ENCODE measurements around the gene TVP23C.
"Not testable (repeated sequence)": the region's sequence is repeated elsewhere in the genome, so short reads cannot be mapped to it uniquely, and the experiment has no call there.

The TVP23C gene

GRCh38 chr17:15589544-15590536 lies 26.6 kb upstream of the TVP23C start:
- H3K4me1 ChIP-seq (ENCODE audit: control insufficient read depth in 1 of 2, insufficient read depth in 2 of 2, low read length in 2 of 2); H2BK12ac ChIP-seq (ENCODE audit: low read length); H3K27me3 ChIP-seq (ENCODE audit: insufficient read depth, low read length); H3K14ac ChIP-seq (ENCODE audit: low read length); H4K8ac ChIP-seq (ENCODE audit: low read depth, low read length); H3K4me2 ChIP-seq (ENCODE audit: low read length); H3K36me3 ChIP-seq (ENCODE audit: control insufficient read depth in 1 of 2, insufficient read depth in 2 of 2, low read length in 2 of 2); H3K79me2 ChIP-seq (ENCODE audit: control insufficient read depth, insufficient read depth, low read length, poor library complexity); H3K4me3 ChIP-seq (ENCODE audit: low read depth, low read length); H3K23ac ChIP-seq (ENCODE audit: low read length); H3K27ac ChIP-seq (ENCODE audit: low read depth, low read length); H2AFZ ChIP-seq (ENCODE audit: insufficient read depth, low read length, poor library complexity); H3K9ac ChIP-seq (ENCODE audit: low read length); H2BK5ac ChIP-seq (ENCODE audit: low read depth, low read length, poor library complexity); H3K79me1 ChIP-seq (ENCODE audit: low read length); H2BK120ac ChIP-seq (ENCODE audit: insufficient read depth, low read length, poor library complexity); H2AK5ac ChIP-seq (ENCODE audit: low read length); DNase-seq; H4K91ac ChIP-seq (ENCODE audit: low read depth, low read length); H3K18ac ChIP-seq (ENCODE audit: low read length); H4K12ac ChIP-seq (ENCODE audit: low read depth, low read length); H3K9me3 ChIP-seq (ENCODE audit: insufficient read depth, low read depth, low read length); H3K4ac ChIP-seq (ENCODE audit: low read depth, low read length): not testable (repeated sequence)
- no CpG with 5 or more reads among the region's 17 CpGs for WGBS (ENCODE audit: extremely low coverage, insufficient coverage, insufficient read length)

- not testable (repeated sequence) for H3K9ac ChIP-seq (ENCODE audit: low read length); H3K79me2 ChIP-seq (ENCODE audit: control insufficient read depth, insufficient read depth, low read length, poor library complexity); H3K4ac ChIP-seq (ENCODE audit: low read depth, low read length); H3K4me2 ChIP-seq (ENCODE audit: low read length); H2BK12ac ChIP-seq (ENCODE audit: low read length); H3K23ac ChIP-seq (ENCODE audit: low read length); H3K9me3 ChIP-seq (ENCODE audit: insufficient read depth, low read depth, low read length); H2AK5ac ChIP-seq (ENCODE audit: low read length); H3K27me3 ChIP-seq (ENCODE audit: insufficient read depth, low read length); H3K36me3 ChIP-seq (ENCODE audit: control insufficient read depth in 1 of 2, insufficient read depth in 2 of 2, low read length in 2 of 2); H2BK120ac ChIP-seq (ENCODE audit: insufficient read depth, low read length, poor library complexity); H3K4me1 ChIP-seq (ENCODE audit: control insufficient read depth in 1 of 2, insufficient read depth in 2 of 2, low read length in 2 of 2); H4K12ac ChIP-seq (ENCODE audit: low read depth, low read length); H2AFZ ChIP-seq (ENCODE audit: insufficient read depth, low read length, poor library complexity); H3K4me3 ChIP-seq (ENCODE audit: low read depth, low read length); DNase-seq; H2BK5ac ChIP-seq (ENCODE audit: low read depth, low read length, poor library complexity); H3K14ac ChIP-seq (ENCODE audit: low read length); H3K79me1 ChIP-seq (ENCODE audit: low read length); H3K27ac ChIP-seq (ENCODE audit: low read depth, low read length); H4K8ac ChIP-seq (ENCODE audit: low read depth, low read length); H4K91ac ChIP-seq (ENCODE audit: low read depth, low read length); H3K18ac ChIP-seq (ENCODE audit: low read length)
- no CpG with 5 or more reads among the region's 8 CpGs for WGBS (ENCODE audit: extremely low coverage, insufficient coverage, insufficient read length)
Observed at GRCh38 chr17:15588017-15588416, 24.7 kb upstream of the TVP23C start.

- WGBS (ENCODE audit: extremely low coverage, insufficient coverage, insufficient read length) = no CpG with 5 or more reads among the region's 5 CpGs
- H2BK120ac ChIP-seq (ENCODE audit: insufficient read depth, low read length, poor library complexity); H2BK5ac ChIP-seq (ENCODE audit: low read depth, low read length, poor library complexity); H3K9me3 ChIP-seq (ENCODE audit: insufficient read depth, low read depth, low read length); H2AFZ ChIP-seq (ENCODE audit: insufficient read depth, low read length, poor library complexity); H3K79me2 ChIP-seq (ENCODE audit: control insufficient read depth, insufficient read depth, low read length, poor library complexity); H4K12ac ChIP-seq (ENCODE audit: low read depth, low read length); H3K4me1 ChIP-seq (ENCODE audit: control insufficient read depth in 1 of 2, insufficient read depth in 2 of 2, low read length in 2 of 2); H3K23ac ChIP-seq (ENCODE audit: low read length); H4K8ac ChIP-seq (ENCODE audit: low read depth, low read length); H3K4me2 ChIP-seq (ENCODE audit: low read length); H3K79me1 ChIP-seq (ENCODE audit: low read length); H2AK5ac ChIP-seq (ENCODE audit: low read length); H3K14ac ChIP-seq (ENCODE audit: low read length); H4K91ac ChIP-seq (ENCODE audit: low read depth, low read length); H3K4ac ChIP-seq (ENCODE audit: low read depth, low read length); H3K9ac ChIP-seq (ENCODE audit: low read length); DNase-seq; H3K27me3 ChIP-seq (ENCODE audit: insufficient read depth, low read length); H2BK12ac ChIP-seq (ENCODE audit: low read length); H3K18ac ChIP-seq (ENCODE audit: low read length); H3K4me3 ChIP-seq (ENCODE audit: low read depth, low read length); H3K36me3 ChIP-seq (ENCODE audit: control insufficient read depth in 1 of 2, insufficient read depth in 2 of 2, low read length in 2 of 2); H3K27ac ChIP-seq (ENCODE audit: low read depth, low read length): not testable (repeated sequence)
Observed at GRCh38 chr17:15583313-15583712, 20.0 kb upstream of the TVP23C start.

GRCh38 chr17:15581462-15581861 lies 18.2 kb upstream of the TVP23C start:
- H4K91ac ChIP-seq (ENCODE audit: low read depth, low read length); H3K4me1 ChIP-seq (ENCODE audit: control insufficient read depth in 1 of 2, insufficient read depth in 2 of 2, low read length in 2 of 2); H3K14ac ChIP-seq (ENCODE audit: low read length); H2AK5ac ChIP-seq (ENCODE audit: low read length); H4K12ac ChIP-seq (ENCODE audit: low read depth, low read length); H3K9ac ChIP-seq (ENCODE audit: low read length); H2BK12ac ChIP-seq (ENCODE audit: low read length); DNase-seq; H3K36me3 ChIP-seq (ENCODE audit: control insufficient read depth in 1 of 2, insufficient read depth in 2 of 2, low read length in 2 of 2); H3K79me1 ChIP-seq (ENCODE audit: low read length); H2AFZ ChIP-seq (ENCODE audit: insufficient read depth, low read length, poor library complexity); H3K27ac ChIP-seq (ENCODE audit: low read depth, low read length); H3K4ac ChIP-seq (ENCODE audit: low read depth, low read length); H3K27me3 ChIP-seq (ENCODE audit: insufficient read depth, low read length); H3K4me2 ChIP-seq (ENCODE audit: low read length); H3K79me2 ChIP-seq (ENCODE audit: control insufficient read depth, insufficient read depth, low read length, poor library complexity); H2BK120ac ChIP-seq (ENCODE audit: insufficient read depth, low read length, poor library complexity); H4K8ac ChIP-seq (ENCODE audit: low read depth, low read length); H3K4me3 ChIP-seq (ENCODE audit: low read depth, low read length); H3K23ac ChIP-seq (ENCODE audit: low read length); H3K18ac ChIP-seq (ENCODE audit: low read length); H2BK5ac ChIP-seq (ENCODE audit: low read depth, low read length, poor library complexity); H3K9me3 ChIP-seq (ENCODE audit: insufficient read depth, low read depth, low read length): not testable (repeated sequence)
- WGBS (ENCODE audit: extremely low coverage, insufficient coverage, insufficient read length) = no CpG with 5 or more reads among the region's 4 CpGs
